HepG2 (cell line): Measurements from ENCODE around the gene ARL3. TPM values are rescaled to one million over a fixed set of nuclear protein-coding genes. Genes with fewer than 3 reads are reported as not detected.
A peak's percentile ranks its signal among the peaks of the same experiment; 100 is the strongest.

Experiments
- EHMT2 ChIP-seq: fragments of 200-600 bp; sonication (generic); IDR thresholded peaks from 2 replicates; pipeline ENCODE4 v1.7.0; 2017; ENCODE audit warnings: antibody characterized with exemption, low read depth, low read length, borderline replicate concordance
- HNF4A ChIP-seq: sonication (generic); formaldehyde crosslinking; IDR thresholded peaks from 2 replicates; pipeline ENCODE4 v1.4.0; 2020; ENCODE audit warnings: missing genetic modification reagents
- HOXA5 ChIP-seq: sonication (generic); formaldehyde crosslinking; IDR thresholded peaks from 2 replicates; pipeline ENCODE4 v1.4.0; 2020; ENCODE audit warnings: missing genetic modification reagents
- IRF2 ChIP-seq: IDR thresholded peaks from 2 replicates; pipeline ENCODE4 v1.6.1; 2018; ENCODE audit warnings: missing genetic modification reagents, missing compliant biosample characterization
- NR3C1 ChIP-seq: sonication (generic); formaldehyde crosslinking; IDR thresholded peaks from 2 replicates; pipeline ENCODE4 v1.4.0; 2020; ENCODE audit warnings: missing genetic modification reagents
- RARG ChIP-seq: sonication (generic); formaldehyde crosslinking; IDR thresholded peaks from 2 replicates; pipeline ENCODE4 v1.4.0; 2020; ENCODE audit warnings: low read depth, mild to moderate bottlenecking, missing genetic modification reagents
- SETDB1 ChIP-seq: sonication (generic); formaldehyde crosslinking; IDR thresholded peaks from 2 replicates; pipeline ENCODE4 v1.5.1; 2020; ENCODE audit warnings: missing genetic modification reagents, mild to moderate bottlenecking, borderline replicate concordance
- SNAI1 ChIP-seq: sonication (generic); formaldehyde crosslinking; IDR thresholded peaks from 2 replicates; pipeline ENCODE4 v1.5.0; 2020; ENCODE audit warnings: mild to moderate bottlenecking, missing genetic modification reagents, borderline replicate concordance
- XBP1 ChIP-seq: sonication (generic); formaldehyde crosslinking; IDR thresholded peaks from 2 replicates; pipeline ENCODE4 v1.5.0; 2020; ENCODE audit warnings: missing genetic modification reagents
- ZEB1 ChIP-seq: IDR thresholded peaks from 2 replicates; pipeline ENCODE4 v1.6.1; 2012; ENCODE audit warnings: mild to moderate bottlenecking, low read depth, inconsistent platforms; ENCODE audit not compliant: insufficient replicate concordance
- ZNF121 ChIP-seq: sonication (generic); formaldehyde crosslinking; IDR thresholded peaks from 2 replicates; pipeline ENCODE4 v1.5.0; 2020; ENCODE audit warnings: mild to moderate bottlenecking, missing genetic modification reagents
- ZNF24 ChIP-seq: fragments of 450-650 bp; IDR thresholded peaks from 2 replicates; pipeline ENCODE4 v1.6.1; 2017; ENCODE audit warnings: antibody characterized with exemption, mild to moderate bottlenecking
- ZNF619 ChIP-seq: sonication (generic); formaldehyde crosslinking; IDR thresholded peaks from 2 replicates; pipeline ENCODE4 v1.4.0; 2020; ENCODE audit warnings: mild to moderate bottlenecking, missing genetic modification reagents
- polyA plus RNA-seq, 8 experiments: library from polyadenylated mRNA; depleted of rRNA in 3 of 8; stranded (reverse) in 7 of 8; unstranded in 1 of 8; fragments of >200 nt; fragmentation: Illumina TruSeq in 4 of 8; extraction: Trizol in 4 of 8; gene quantifications; 2 replicates each; pipeline versions ENCODE4 v1.2.1 to v1.2.3, GENCODE V29; 2011 to 2016; ENCODE audit warnings: low read depth in 4 of 8, missing spikeins in 1 of 8, mixed read lengths in 1 of 8; ENCODE audit not compliant: insufficient read depth in 1 of 8
- total RNA-seq, 5 experiments: library from RNA; depleted of rRNA; stranded (reverse); fragments of >200 nt; fragmentation: Illumina TruSeq; extraction: Trizol; gene quantifications; 2 replicates each; pipeline ENCODE4 v1.2.3, GENCODE V29; 2016; ENCODE audit warnings: low read depth in 1 of 5
- TF ChIP-seq, protein P1 (sequence below): sonication (generic); formaldehyde crosslinking; IDR thresholded peaks from 2 replicates; pipeline ENCODE4 v1.4.0; 2020; ENCODE audit warnings: missing genetic modification reagents
- TF ChIP-seq, protein P2 (sequence below): sonication (generic); formaldehyde crosslinking; conservative IDR thresholded peaks from 2 replicates; pipeline ENCODE4 v1.8.0; 2022; ENCODE audit warnings: mild to moderate bottlenecking, moderate library complexity, missing genetic modification reagents
- TF ChIP-seq, protein P3 (sequence below): sonication (generic); formaldehyde crosslinking; IDR thresholded peaks from 2 replicates; pipeline ENCODE4 v1.4.0; 2020; ENCODE audit warnings: mild to moderate bottlenecking, missing genetic modification reagents
- TF ChIP-seq, protein P4 (sequence below): sonication (generic); formaldehyde crosslinking; IDR thresholded peaks from 2 replicates; pipeline ENCODE4 v1.5.1; 2020; ENCODE audit warnings: missing genetic modification reagents, mild to moderate bottlenecking, borderline replicate concordance
- TF ChIP-seq, protein P5 (sequence below), 2 experiments: sonication (generic) in 1 of 2; formaldehyde crosslinking in 1 of 2; IDR thresholded peaks; 2 replicates each; pipeline versions ENCODE4 v1.6.1 to v1.9.0; 2014 to 2022; ENCODE audit warnings: antibody characterized with exemption in 1 of 2, borderline replicate concordance in 1 of 2, inconsistent platforms in 1 of 2, low read depth in 1 of 2, missing genetic modification reagents in 1 of 2

ARL3 gene
- total and polyA plus RNA-seq, 2 of the 13 experiments (the other 11 are each of a cell fraction or from before 2014, with no cell fraction given) = 5.2 to 6.6 TPM

DNA sequence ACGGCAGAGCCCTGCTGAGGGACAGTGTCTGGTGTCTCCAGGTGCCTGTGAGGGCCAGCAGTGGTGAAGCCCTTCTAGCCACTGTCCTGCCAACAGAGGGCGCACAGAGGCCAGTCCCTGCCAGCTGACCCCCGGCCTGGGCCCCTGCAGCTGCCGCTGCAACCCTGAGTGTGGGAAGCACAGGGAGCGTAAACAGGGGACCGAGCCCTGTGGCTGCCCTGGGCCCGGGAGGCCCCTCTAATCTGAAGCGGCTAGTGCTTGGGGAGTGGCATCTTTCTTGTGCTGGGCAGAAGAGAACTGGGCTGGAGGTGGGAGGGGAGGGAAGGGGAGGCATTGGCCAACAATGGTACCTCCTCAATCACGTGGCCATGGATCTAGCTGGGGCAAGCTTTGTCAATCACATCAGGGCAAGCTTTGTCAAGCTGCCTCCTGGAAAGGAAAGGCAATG, 35.3 kb downstream of the ARL3 start (continued):
- no peak for TF ChIP-seq RARG (CRISPR knock-in tag)
- TF ChIP-seq ZNF121 (CRISPR knock-in tag) = no peak
- no peak for TF ChIP-seq XBP1 (CRISPR knock-in tag)
- no peak for TF ChIP-seq HNF4A (CRISPR knock-in tag)
- TF ChIP-seq NR3C1 (CRISPR knock-in tag) = no peak
- no peak; the same call in 1 of the 2 replicates for TF ChIP-seq ZNF619 (CRISPR knock-in tag)
- TF ChIP-seq IRF2 = no peak
- no peak for TF ChIP-seq SNAI1 (CRISPR knock-in tag)
- no peak for TF ChIP-seq ZNF24
- TF ChIP-seq EHMT2 = no peak
- TF ChIP-seq SETDB1 (CRISPR knock-in tag) = no peak
- TF ChIP-seq, protein P1, sequence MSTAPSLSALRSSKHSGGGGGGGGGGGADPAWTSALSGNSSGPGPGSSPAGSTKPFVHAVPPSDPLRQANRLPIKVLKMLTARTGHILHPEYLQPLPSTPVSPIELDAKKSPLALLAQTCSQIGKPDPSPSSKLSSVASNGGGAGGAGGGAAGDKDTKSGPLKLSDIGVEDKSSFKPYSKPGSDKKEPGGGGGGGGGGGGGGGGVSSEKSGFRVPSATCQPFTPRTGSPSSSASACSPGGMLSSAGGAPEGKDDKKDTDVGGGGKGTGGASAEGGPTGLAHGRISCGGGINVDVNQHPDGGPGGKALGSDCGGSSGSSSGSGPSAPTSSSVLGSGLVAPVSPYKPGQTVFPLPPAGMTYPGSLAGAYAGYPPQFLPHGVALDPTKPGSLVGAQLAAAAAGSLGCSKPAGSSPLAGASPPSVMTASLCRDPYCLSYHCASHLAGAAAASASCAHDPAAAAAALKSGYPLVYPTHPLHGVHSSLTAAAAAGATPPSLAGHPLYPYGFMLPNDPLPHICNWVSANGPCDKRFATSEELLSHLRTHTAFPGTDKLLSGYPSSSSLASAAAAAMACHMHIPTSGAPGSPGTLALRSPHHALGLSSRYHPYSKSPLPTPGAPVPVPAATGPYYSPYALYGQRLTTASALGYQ (CRISPR knock-in tag) = no peak
- TF ChIP-seq HOXA5 (CRISPR knock-in tag) = no peak
- no peak for TF ChIP-seq ZEB1
- TF ChIP-seq, protein P2, sequence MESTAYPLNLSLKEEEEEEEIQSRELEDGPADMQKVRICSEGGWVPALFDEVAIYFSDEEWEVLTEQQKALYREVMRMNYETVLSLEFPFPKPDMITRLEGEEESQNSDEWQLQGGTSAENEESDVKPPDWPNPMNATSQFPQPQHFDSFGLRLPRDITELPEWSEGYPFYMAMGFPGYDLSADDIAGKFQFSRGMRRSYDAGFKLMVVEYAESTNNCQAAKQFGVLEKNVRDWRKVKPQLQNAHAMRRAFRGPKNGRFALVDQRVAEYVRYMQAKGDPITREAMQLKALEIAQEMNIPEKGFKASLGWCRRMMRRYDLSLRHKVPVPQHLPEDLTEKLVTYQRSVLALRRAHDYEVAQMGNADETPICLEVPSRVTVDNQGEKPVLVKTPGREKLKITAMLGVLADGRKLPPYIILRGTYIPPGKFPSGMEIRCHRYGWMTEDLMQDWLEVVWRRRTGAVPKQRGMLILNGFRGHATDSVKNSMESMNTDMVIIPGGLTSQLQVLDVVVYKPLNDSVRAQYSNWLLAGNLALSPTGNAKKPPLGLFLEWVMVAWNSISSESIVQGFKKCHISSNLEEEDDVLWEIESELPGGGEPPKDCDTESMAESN (CRISPR knock-in tag) = 0 out of 2 replicates have a peak, but pooled peaks have one; percentile 58
- TF ChIP-seq, protein P3, sequence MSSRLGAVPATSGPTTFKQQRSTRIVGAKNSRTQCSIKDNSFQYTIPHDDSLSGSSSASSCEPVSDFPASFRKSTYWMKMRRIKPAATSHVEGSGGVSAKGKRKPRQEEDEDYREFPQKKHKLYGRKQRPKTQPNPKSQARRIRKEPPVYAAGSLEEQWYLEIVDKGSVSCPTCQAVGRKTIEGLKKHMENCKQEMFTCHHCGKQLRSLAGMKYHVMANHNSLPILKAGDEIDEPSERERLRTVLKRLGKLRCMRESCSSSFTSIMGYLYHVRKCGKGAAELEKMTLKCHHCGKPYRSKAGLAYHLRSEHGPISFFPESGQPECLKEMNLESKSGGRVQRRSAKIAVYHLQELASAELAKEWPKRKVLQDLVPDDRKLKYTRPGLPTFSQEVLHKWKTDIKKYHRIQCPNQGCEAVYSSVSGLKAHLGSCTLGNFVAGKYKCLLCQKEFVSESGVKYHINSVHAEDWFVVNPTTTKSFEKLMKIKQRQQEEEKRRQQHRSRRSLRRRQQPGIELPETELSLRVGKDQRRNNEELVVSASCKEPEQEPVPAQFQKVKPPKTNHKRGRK = no peak; the same call in 1 of the 2 replicates
- TF ChIP-seq, protein P4, sequence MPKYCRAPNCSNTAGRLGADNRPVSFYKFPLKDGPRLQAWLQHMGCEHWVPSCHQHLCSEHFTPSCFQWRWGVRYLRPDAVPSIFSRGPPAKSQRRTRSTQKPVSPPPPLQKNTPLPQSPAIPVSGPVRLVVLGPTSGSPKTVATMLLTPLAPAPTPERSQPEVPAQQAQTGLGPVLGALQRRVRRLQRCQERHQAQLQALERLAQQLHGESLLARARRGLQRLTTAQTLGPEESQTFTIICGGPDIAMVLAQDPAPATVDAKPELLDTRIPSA = no peak
- TF ChIP-seq, protein P5, sequence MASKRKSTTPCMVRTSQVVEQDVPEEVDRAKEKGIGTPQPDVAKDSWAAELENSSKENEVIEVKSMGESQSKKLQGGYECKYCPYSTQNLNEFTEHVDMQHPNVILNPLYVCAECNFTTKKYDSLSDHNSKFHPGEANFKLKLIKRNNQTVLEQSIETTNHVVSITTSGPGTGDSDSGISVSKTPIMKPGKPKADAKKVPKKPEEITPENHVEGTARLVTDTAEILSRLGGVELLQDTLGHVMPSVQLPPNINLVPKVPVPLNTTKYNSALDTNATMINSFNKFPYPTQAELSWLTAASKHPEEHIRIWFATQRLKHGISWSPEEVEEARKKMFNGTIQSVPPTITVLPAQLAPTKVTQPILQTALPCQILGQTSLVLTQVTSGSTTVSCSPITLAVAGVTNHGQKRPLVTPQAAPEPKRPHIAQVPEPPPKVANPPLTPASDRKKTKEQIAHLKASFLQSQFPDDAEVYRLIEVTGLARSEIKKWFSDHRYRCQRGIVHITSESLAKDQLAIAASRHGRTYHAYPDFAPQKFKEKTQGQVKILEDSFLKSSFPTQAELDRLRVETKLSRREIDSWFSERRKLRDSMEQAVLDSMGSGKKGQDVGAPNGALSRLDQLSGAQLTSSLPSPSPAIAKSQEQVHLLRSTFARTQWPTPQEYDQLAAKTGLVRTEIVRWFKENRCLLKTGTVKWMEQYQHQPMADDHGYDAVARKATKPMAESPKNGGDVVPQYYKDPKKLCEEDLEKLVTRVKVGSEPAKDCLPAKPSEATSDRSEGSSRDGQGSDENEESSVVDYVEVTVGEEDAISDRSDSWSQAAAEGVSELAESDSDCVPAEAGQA (IDR thresholded peaks at IDR 0.05; ENCODE audit: low read depth) = no peak
- TF ChIP-seq, protein P5 (CRISPR knock-in tag; IDR thresholded peaks at IDR 0.05; ENCODE audit: borderline replicate concordance) = no peak
